HUES6 (cell line): ENCODE measurements around the gene SLC7A8.
"Not testable (repeated sequence)": the region's sequence is repeated elsewhere in the genome, so short reads cannot be mapped to it uniquely, and the experiment has no call there.

Experiments used
- H3K27ac ChIP-seq: 2 replicates; pipeline ENCODE4 v1.7.0; 2013; ENCODE audit warnings: low read depth, mild to moderate bottlenecking, low read length, inconsistent platforms
- H3K27me3 ChIP-seq: 2 replicates; pipeline ENCODE4 v1.6.1; 2013; ENCODE audit warnings: low read length; ENCODE audit not compliant: control insufficient read depth, insufficient read depth
- H3K36me3 ChIP-seq: 2 replicates; pipeline ENCODE4 v1.6.1; 2013; ENCODE audit warnings: low read length; ENCODE audit not compliant: control insufficient read depth, insufficient read depth
- H3K4me1 ChIP-seq: 2 replicates; pipeline ENCODE4 v1.6.1; 2013; ENCODE audit warnings: low read length; ENCODE audit not compliant: control insufficient read depth, insufficient read depth
- H3K4me3 ChIP-seq: 2 replicates; pipeline ENCODE4 v1.5.1; 2013; ENCODE audit warnings: low read depth, low read length
- H3K9ac ChIP-seq: one replicate; pipeline ENCODE4 v1.6.1; 2013; ENCODE audit warnings: mild to moderate bottlenecking, low read length
- H3K9me3 ChIP-seq: 2 replicates; pipeline ENCODE4 v1.6.1; 2013; ENCODE audit warnings: low read depth, low read length; ENCODE audit not compliant: control insufficient read depth, insufficient read depth

SLC7A8 gene

DNA sequence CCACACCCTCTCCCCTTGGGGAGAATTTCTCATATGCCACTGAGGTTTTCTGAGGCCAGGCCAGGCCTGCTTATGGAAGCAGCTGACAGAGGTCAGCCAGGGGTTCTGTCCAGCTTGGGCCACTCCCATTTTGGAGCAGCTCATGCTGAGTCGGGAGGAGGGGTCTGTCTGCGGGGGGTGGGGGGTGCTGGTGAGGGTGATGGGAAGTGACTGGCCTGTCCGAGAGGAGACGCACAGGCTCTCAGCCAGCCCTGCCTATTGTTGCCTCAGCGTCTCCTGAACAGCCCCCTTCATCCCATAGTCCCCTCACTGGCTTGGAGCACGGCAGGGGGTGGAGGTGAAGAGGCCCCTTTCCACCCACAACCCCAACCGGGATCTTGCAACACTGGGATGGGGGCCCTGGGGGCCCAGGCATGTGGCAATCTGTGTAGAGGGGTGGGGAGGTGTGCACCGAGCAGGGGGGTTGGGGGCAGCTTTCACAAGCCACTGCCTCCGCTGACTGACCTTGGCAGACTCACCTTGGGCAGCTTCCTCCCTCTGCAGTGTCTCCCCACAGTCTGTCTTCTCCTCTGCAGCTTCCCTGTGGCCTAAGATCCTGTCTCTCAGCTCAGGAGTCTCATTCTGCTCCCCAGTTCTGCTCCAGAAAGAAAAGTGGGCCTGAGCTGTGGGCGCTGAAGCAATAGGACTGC lies 69.9 kb downstream of the SLC7A8 start:
- Histone ChIP-seq H3K36me3 (no peaks in the 10 kb centered on the region), H3K27ac (no peak overlapping the region), H3K9me3 (0 out of 2 replicates have a peak, but pooled peaks cover under 1% of the 10 kb centered on the region), H3K27me3 (peaks cover 26% of the 10 kb centered on the region), H3K4me1 (peaks cover 31% of the 10 kb centered on the region), H3K9ac (no peak overlapping the region), H3K4me3 (no peak overlapping the region)

DNA sequence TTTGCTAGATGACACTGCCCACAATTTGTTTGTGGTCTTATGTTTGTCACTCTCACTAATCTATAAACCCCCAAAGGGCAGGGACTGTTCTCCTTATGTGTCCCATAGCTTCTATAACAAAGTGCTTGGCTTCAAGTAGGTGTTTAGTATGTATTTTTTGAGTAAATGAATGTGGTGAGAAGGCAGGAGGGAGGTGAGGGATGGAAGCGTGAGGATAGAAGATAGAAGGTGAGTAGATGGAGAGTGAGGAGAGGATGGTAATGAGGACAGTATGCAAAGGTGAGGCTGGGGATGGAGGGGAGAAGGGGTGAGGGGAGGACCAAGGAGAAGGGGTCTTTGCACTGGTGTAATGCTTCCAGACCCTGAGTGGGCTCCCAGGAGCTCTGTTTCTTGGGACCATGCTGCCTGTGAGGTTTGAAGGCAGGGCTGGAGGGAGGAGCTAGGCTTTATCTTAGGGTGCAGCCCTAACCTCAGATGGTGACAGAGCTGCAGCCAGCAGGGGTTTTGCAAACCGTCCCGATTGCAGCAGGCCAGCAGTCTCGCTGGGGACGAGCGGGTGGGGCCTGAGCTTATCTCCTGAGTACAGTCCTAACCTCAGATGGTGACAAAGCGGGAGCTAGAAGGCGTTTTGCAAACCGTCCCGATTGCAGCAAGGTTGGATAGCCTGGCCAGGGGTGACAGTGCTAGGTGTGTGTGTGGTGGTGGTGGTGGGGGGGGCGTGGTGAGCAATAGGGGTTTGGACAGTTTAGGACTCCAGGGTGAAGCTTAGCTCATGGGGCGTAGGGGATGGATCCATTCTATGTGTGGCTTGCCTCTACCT lies 70.9 kb downstream of the SLC7A8 start:
- Histone ChIP-seq H3K27ac (no peak overlapping the region), H3K4me3 (no peak overlapping the region), H3K4me1 (peaks cover 29% of the 10 kb centered on the region), H3K9me3 (0 out of 2 replicates have a peak, but pooled peaks cover 2% of the 10 kb centered on the region), H3K27me3 (peaks cover 26% of the 10 kb centered on the region), H3K9ac (no peak overlapping the region), H3K36me3 (no peaks in the 10 kb centered on the region)

DNA sequence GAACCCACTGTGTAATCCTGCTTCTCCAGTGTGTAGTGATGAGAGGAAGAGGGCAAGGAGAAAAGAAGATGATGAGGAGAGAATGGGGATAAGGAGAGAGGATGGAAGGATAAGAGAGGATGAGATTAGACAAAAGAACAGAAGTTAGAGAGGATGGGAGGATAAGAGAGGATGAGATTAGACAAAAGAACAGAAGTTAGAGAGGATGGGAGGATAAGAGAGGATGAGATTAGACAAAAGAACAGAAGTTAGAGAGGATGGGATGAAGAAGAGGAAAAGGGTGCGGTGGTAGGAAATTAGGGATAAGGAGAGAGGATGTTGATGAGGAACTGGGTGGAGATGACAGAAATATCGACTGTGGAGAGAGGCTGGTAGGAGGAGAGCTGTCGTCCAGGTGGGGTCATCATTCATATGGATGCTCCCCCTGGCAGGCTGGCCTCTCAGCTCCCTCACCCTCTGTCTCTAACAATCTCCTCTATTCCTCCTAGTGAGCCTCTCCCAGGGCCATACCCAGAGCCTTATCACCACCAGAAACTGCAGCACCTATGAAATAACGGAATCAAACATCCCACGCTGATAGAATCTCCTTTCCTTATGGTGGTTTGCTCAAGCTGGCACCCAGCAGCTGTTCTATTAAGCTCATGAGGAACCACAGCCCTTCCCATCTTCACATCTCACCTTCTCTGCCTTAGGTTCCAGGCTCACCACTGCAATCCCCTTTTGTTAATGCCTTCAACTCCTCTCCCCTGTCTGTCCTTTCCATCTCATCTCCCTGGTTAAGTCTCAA lies 72.7 kb downstream of the SLC7A8 start:
- Histone ChIP-seq H3K27me3 (peaks cover 26% of the 10 kb centered on the region), H3K27ac (no peak overlapping the region), H3K9me3 (0 out of 2 replicates have a peak, but pooled peaks cover 2% of the 10 kb centered on the region), H3K36me3 (no peaks in the 10 kb centered on the region), H3K4me1 (peaks cover 38% of the 10 kb centered on the region), H3K4me3 (no peak overlapping the region), H3K9ac (no peak overlapping the region)

DNA sequence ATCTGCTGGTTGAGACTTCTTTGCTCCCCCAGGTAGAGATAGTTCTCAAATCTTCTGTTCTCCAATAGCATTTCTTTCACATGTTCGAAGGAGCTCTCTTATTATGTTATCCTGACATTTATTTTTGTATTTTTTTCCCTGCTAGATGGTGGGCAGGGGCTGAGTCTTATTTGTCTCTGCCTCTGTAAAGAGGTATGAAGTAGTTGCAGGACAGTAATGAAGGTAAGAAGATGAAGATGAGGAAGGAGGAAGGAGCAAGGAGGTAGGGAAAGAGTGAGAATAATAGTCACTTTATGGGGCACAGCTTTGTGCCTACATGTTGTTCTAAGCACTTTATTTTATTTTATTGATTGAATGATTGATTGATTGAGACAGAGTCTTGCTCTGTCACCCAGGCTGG lies 73.7 kb downstream of the SLC7A8 start:
- Histone ChIP-seq H3K4me1 (peaks cover 41% of the 10 kb centered on the region), H3K36me3 (no peaks in the 10 kb centered on the region), H3K27me3 (peaks cover 26% of the 10 kb centered on the region), H3K4me3 (no peak overlapping the region), H3K9me3 (0 out of 2 replicates have a peak, but pooled peaks cover 2% of the 10 kb centered on the region), H3K9ac (no peak overlapping the region), H3K27ac (no peak overlapping the region)

GRCh38 chr14:23108169-23108568 lies 75.3 kb downstream of the SLC7A8 start:
- H3K4me3 ChIP-seq, H3K27ac ChIP-seq, H3K36me3 ChIP-seq, H3K9me3 ChIP-seq, H3K9ac ChIP-seq: not testable (repeated sequence)
- Histone ChIP-seq H3K27me3 (peaks cover 19% of the 10 kb centered on the region), H3K4me1 (peaks cover 38% of the 10 kb centered on the region)

GRCh38 chr14:23107620-23108019 lies 75.8 kb downstream of the SLC7A8 start:
- not testable (repeated sequence) for H3K9ac ChIP-seq, H3K27ac ChIP-seq, H3K9me3 ChIP-seq, H3K4me3 ChIP-seq, H3K36me3 ChIP-seq
- Histone ChIP-seq H3K4me1 (peaks cover 33% of the 10 kb centered on the region), H3K27me3 (peaks cover 19% of the 10 kb centered on the region)

- H3K9me3 ChIP-seq = 0 out of 2 replicates have a peak, but pooled peaks cover 2% of the 10 kb centered on the region
- H3K4me1 ChIP-seq = peaks cover 30% of the 10 kb centered on the region
- H3K27ac ChIP-seq = no peak overlapping the region
- peaks cover 12% of the 10 kb centered on the region for H3K27me3 ChIP-seq
- no peak overlapping the region for H3K9ac ChIP-seq
- no peaks in the 10 kb centered on the region for H3K36me3 ChIP-seq
- H3K4me3 ChIP-seq = no peak overlapping the region
Observed at GRCh38 chr14:23106747-23107045, 76.8 kb downstream of the SLC7A8 start.

DNA sequence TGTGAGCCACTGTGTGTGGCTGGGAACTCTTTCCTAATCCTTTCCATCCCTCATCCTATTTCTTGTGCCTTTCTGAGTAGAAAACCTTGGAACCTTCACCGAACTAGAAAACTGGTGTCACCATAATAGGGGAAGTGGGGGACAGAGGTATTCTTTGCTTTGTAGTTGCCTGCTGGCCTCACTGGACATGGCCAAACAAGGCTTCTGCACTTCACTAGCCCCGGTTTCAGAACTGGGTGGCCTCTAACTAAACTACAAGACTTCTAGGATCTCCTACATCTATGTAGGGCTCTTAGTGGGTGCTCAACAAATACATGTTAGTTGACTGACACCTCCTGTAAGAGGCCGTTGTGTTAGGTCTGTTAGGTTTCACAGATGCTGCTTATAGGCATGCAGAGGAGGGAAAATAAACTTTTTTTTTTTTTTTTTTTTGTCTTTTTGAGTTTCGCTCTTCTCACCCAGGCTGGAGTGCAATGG lies 78.1 kb downstream of the SLC7A8 start:
- H3K36me3 ChIP-seq = no peaks in the 10 kb centered on the region
- H3K4me3 ChIP-seq = no peak overlapping the region
- H3K9me3 ChIP-seq = 0 out of 2 replicates have a peak, but pooled peaks cover 2% of the 10 kb centered on the region
- H3K9ac ChIP-seq = no peak overlapping the region
- H3K4me1 ChIP-seq = peaks cover 36% of the 10 kb centered on the region
- no peak overlapping the region for H3K27ac ChIP-seq
- H3K27me3 ChIP-seq = peaks cover under 1% of the 10 kb centered on the region; the same call in 1 of the 2 replicates

DNA sequence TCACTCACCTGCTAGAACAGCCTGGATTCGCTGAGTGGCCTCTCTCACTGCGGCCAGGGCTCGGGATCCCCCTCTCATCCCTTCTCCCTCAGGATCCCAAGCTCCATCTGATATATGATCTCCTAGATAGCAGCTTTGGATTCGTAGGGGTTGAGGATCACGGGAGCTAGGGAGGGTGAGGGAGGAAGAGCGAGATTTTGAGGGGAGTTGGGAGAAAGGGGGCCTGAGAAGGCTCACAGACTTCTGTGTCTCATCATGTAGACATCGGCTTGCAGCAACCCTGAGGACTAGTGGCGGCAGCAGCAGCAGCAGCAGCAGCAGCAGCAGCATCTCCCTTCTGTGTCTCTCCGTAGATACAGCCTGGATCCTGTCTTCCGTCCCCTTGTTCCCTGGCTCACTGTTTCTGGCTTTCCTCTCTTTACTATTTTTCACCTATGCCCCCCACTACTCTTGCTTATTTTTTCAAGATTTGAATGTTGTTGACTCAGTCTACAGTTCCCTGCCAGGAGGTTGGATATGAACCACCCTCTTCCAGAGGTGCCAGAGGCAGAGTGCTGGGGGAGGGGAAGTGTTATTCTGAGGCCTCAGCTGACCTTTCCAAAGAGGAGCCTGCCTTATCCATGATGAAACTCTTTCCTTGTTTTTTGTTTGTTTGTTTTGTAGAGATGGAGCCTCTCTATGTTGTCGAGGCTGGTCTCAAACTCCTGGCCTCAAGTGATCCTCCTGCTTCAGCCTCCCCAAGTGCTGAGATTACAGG lies 78.7 kb downstream of the SLC7A8 start, which contains the start of gene CIROP:
CIROP (minus strand) TSS at position 399 of the 757 bp plus-strand sequence; CDS start at position 330, 69 bp downstream.
- H3K4me3 ChIP-seq = peak within 1 kb of the TSS; percentile 26; the same call in 1 of the 2 replicates
- H3K9ac ChIP-seq = peak within 1 kb of the TSS; percentile 24
- no peaks in the 10 kb centered on the region for H3K27me3 ChIP-seq
- H3K9me3 ChIP-seq = 0 out of 2 replicates have a peak, but pooled peaks cover 2% of the 10 kb centered on the region
- no peak within 1 kb of the TSS for H3K27ac ChIP-seq
- no peaks in the 10 kb centered on the region for H3K36me3 ChIP-seq
- H3K4me1 ChIP-seq = peaks cover 37% of the 10 kb centered on the region

GRCh38 chr14:23104070-23104590 lies 79.3 kb downstream of the SLC7A8 start:
- peak overlapping the region; percentile 24 for H3K9ac ChIP-seq
- 0 out of 2 replicates have a peak overlapping the region, but pooled peaks have one; percentile 26 for H3K4me3 ChIP-seq
- 0 out of 2 replicates have a peak, but pooled peaks cover 2% of the 10 kb centered on the region for H3K36me3 ChIP-seq
- no peaks in the 10 kb centered on the region for H3K27me3 ChIP-seq
- no peak overlapping the region for H3K27ac ChIP-seq
- H3K4me1 ChIP-seq = peaks cover 42% of the 10 kb centered on the region
- 0 out of 2 replicates have a peak, but pooled peaks cover 2% of the 10 kb centered on the region for H3K9me3 ChIP-seq
